ENCODE results near the gene ALAS2.

The ALAS2 gene

DNA sequence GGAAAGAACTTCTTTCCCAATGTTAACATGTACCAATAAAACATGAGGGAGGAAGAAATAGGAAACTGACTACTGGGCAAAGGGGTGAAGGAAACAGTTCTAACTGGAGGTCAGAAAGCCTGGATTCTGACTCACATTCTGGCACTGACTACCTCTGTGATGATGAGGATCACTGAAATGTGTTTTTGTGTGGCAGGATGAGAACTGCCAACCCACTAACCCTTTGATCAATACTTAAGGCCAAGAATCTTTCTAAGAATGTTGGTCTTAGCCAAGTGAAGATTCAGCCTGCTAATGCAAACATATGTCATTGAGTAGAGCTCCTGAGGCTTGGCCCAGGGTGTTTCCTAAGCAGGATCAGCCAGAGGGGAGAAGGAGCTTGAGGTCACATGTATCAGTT is 4.6 kb downstream of the ALAS2 start:
- no peaks in the 10 kb centered on the region for H3K4me1 Mint-ChIP-seq (ENCODE audit: low read depth)
- no peak for DNase-seq
- H3K27me3 Mint-ChIP-seq = peaks cover 15% of the 10 kb centered on the region
- H3K36me3 Mint-ChIP-seq (ENCODE audit: low read depth) = no peaks in the 10 kb centered on the region
- H3K27ac Mint-ChIP-seq = no peak overlapping the region
- no peak overlapping the region for H3K4me3 Mint-ChIP-seq
- no peaks in the 10 kb centered on the region for H3K9me3 Mint-ChIP-seq

DNA sequence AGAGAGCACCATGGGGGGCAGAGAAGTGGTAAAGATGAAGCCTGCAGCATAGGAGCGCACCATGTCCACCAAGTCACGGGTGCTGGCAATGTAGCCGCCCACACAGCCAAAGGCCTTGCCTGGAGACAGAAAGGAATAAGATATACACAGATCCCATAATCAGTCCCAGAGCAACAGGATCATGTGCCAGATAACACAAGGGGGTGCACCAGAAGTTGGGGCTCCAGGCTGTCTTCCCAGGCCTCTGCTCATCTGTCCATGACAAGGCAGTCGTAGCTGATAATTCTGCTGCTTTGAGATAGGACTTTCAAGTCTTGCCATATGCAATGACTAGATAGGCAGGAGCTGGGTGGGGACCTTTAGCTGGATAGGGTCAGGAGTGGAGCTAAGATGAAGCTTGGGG is 15.9 kb downstream of the ALAS2 start:
- Mint-ChIP-seq H3K27me3 (peaks cover 9% of the 10 kb centered on the region), H3K4me3 (no peak overlapping the region), H3K9me3 (no peaks in the 10 kb centered on the region), H3K4me1 (ENCODE audit: low read depth) (no peaks in the 10 kb centered on the region), H3K36me3 (ENCODE audit: low read depth) (no peaks in the 10 kb centered on the region), H3K27ac (no peak overlapping the region)
- no peak for DNase-seq

DNA sequence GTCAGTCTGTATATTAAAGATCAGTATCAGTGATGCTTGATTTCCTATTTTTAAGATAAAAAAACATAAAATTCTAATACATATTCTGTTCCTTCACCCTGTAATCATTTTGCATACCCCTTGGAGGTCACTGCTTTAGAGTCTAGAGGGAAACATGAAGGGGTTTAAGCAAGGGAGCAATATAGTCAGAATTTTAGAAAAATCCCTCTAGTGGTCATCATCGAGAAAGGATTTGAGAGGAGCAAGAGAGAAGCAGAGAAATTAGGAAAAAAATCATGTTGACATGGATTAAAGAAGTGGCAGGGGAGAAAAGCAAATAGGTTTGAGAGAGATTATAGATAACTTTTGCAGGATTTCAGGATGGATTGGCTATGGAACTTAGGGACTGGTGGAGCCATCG is 19.5 kb downstream of the ALAS2 start:
- peaks cover 11% of the 10 kb centered on the region for H3K36me3 Mint-ChIP-seq (ENCODE audit: low read depth)
- H3K4me1 Mint-ChIP-seq (ENCODE audit: low read depth) = peaks cover 13% of the 10 kb centered on the region
- no peak overlapping the region for H3K27ac Mint-ChIP-seq
- H3K4me3 Mint-ChIP-seq = no peak overlapping the region
- no peak for DNase-seq
- peaks cover 22% of the 10 kb centered on the region for H3K27me3 Mint-ChIP-seq
- no peaks in the 10 kb centered on the region for H3K9me3 Mint-ChIP-seq

DNA sequence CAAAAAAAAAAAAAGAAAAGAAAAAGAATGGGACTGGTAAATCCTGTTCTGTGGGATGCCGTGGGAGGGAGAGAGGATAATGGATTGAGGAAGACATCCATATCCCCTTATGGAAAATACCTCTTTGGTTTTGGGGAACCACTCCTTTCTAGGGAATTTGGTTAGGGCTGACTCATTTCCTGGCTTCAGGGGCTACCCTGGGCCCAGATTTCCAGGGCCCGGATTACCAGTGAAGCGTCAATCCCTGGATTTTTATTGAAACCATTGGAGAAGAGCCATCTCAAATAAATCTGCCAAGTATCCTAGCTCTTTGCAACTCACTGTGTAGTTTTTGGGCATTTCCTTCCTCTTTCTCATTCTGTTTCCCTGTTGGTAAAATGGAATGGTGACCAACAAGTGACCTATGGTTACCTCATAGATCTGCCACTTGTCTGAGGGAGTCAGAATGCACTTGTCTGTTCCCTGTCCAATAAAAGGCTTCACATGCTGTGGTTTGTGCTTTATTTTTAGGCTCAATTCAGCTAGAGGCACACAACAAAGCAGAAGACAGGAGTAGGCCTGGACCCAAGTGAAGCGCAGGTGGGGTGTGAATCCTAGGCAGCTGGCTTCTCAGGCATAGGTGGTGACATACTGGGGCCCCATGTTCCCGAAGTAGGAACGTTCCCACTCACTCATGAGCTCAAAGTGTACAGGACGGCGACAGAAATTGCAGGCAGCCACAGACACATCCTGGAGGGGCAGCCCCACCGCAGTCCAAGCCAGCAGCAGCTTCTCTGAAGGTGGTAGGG is 22.0 kb downstream of the ALAS2 start:
- DNase-seq = no peak
- no peak overlapping the region for H3K4me3 Mint-ChIP-seq

DNA sequence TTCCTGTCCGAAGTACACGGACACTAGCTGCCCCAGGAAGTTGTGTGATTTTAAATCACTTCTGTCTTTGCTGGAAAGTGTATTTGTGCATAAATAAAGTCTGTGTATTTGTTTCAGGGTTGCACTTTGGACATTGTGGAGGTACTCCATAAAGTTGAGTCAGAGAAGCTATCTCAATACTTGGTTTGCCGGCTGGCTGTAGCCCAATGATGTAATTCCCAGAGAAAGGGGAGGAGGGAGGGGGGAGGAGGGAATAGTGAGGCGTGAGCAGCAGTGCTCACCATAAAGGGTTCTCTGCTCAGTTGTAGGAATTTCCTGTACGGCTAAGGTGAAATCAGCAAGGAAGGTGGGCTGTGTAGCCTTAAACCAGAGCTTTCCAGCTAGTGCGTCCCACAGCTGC is 23.1 kb downstream of the ALAS2 start:
- Mint-ChIP-seq H3K4me3 (no peak overlapping the region), H3K27me3 (peaks cover 18% of the 10 kb centered on the region), H3K9me3 (no peaks in the 10 kb centered on the region), H3K4me1 (ENCODE audit: low read depth) (peaks cover 18% of the 10 kb centered on the region), H3K27ac (no peak overlapping the region), H3K36me3 (ENCODE audit: low read depth) (peaks cover 46% of the 10 kb centered on the region)
- DNase-seq = no peak

More for the DNA sequence above, 22.0 kb downstream of the ALAS2 start:
- Mint-ChIP-seq H3K4me1 (ENCODE audit: low read depth) (peaks cover 16% of the 10 kb centered on the region), H3K9me3 (no peaks in the 10 kb centered on the region), H3K27me3 (peaks cover 18% of the 10 kb centered on the region), H3K36me3 (ENCODE audit: low read depth) (peaks cover 36% of the 10 kb centered on the region), H3K27ac (no peak overlapping the region)

DNA sequence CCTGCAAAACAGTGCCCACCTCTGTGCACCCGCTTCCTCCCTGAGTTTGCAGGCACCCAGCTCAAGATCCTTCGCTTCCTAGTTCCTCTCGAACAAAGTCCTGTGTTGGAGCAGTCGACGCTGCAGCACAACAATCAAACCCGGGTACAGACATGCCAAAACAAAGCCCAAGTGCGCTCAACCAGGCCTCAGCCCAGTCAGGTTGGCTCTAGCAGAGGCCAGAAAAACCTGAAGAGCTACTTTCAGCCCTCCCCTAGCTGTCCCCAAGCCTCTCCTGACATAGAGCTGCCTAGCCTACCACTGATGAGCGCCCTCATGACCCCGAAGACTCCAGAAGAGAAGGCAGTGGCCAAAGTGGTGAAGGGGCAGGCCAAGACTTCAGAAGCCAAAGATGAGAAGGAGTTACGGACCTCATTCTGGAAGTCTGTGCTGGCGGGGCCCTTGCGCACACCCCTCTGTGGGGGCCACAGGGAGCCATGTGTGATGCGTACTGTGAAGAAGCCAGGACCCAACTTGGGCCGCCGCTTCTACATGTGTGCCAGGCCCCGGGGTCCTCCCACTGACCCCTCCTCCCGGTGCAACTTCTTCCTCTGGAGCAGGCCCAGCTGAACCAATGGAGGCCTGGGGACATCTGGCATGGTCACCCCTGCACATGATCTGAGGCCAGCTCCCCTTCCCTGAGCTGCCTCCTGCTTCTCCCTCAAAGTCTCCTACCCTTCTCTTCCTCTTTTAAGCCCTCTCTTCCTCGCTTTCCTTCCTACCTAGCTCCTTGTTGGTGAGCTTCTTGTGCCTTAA is 23.8 kb downstream of the ALAS2 start:
- H3K4me3 Mint-ChIP-seq = no peak overlapping the region
- no peaks in the 10 kb centered on the region for H3K9me3 Mint-ChIP-seq
- H3K27me3 Mint-ChIP-seq = peaks cover 18% of the 10 kb centered on the region
- peaks cover 23% of the 10 kb centered on the region for H3K4me1 Mint-ChIP-seq (ENCODE audit: low read depth)
- peaks cover 52% of the 10 kb centered on the region for H3K36me3 Mint-ChIP-seq (ENCODE audit: low read depth)
- no peak for DNase-seq
- no peak overlapping the region for H3K27ac Mint-ChIP-seq

GRCh38 chrX:55005256-55005655 is 25.5 kb downstream of the ALAS2 start:
- Mint-ChIP-seq H3K9me3 (no peaks in the 10 kb centered on the region), H3K4me3 (no peak overlapping the region), H3K27ac (no peak overlapping the region), H3K4me1 (ENCODE audit: low read depth) (peaks cover 27% of the 10 kb centered on the region), H3K36me3 (ENCODE audit: low read depth) (peaks cover 66% of the 10 kb centered on the region), H3K27me3 (peaks cover 18% of the 10 kb centered on the region)
- DNase-seq = no peak

DNA sequence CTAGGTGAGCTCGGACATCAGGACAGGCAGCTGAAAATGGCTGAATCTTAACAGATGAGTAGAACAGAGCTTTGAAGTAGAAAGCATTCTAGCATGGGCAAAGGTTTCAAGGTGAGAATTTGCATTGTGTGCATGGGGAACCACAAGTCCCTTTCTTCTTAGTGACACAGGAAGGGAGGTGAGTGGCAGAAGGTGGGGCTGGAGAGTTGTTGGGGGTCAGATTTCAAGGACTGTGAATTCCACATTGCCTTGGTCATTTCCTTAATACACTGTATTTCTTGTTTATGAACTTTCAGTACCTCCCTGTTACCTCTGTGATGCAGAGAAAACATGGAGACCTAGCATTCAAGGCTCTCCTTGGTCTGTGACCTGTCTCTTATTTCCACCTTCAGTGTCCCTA is 26.5 kb downstream of the ALAS2 start:
- no peak for DNase-seq
- no peak overlapping the region for H3K4me3 Mint-ChIP-seq
- no peaks in the 10 kb centered on the region for H3K9me3 Mint-ChIP-seq
- peaks cover 68% of the 10 kb centered on the region for H3K36me3 Mint-ChIP-seq (ENCODE audit: low read depth)
- peaks cover 29% of the 10 kb centered on the region for H3K4me1 Mint-ChIP-seq (ENCODE audit: low read depth)
- no peak overlapping the region for H3K27ac Mint-ChIP-seq
- H3K27me3 Mint-ChIP-seq = peaks cover 18% of the 10 kb centered on the region

- peak; percentile 87 for DNase-seq
- peaks cover 43% of the 10 kb centered on the region for H3K36me3 Mint-ChIP-seq (ENCODE audit: low read depth)
- no peaks in the 10 kb centered on the region for H3K9me3 Mint-ChIP-seq
- peaks cover 15% of the 10 kb centered on the region for H3K4me1 Mint-ChIP-seq (ENCODE audit: low read depth)
- no peaks in the 10 kb centered on the region for H3K27me3 Mint-ChIP-seq
- H3K4me3 Mint-ChIP-seq = peak within 1 kb of the TSS; percentile 89
- peak within 1 kb of the TSS; percentile 93 for H3K27ac Mint-ChIP-seq
Measured at GRCh38 chrX:54999717-55000598, 30.8 kb downstream of the ALAS2 start, which contains the start of gene APEX2. Gene APEX2 (plus strand): TSS chrX:55000363. CDS start chrX:55000423, 60 bp downstream.

DNA sequence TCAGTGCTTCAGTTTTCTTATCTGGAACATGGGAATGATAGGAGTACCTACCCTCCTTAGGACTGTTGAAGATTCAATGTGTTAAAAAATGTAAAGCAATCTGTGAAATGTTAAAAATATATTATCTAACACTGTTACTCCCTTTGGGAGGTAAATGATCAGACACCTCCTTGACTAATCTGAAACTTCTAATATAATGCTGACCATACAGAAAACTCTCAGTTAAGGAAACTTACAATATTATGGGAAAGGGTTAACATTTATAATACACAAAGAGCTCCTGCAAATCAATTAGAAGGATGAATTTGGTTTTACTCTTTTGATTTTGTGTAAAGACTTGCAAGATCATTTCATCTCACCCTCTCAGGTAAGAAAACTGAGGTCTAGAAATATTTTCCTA is 35.2 kb downstream of the ALAS2 start:
- peaks cover 21% of the 10 kb centered on the region for H3K27me3 Mint-ChIP-seq
- no peaks in the 10 kb centered on the region for H3K9me3 Mint-ChIP-seq
- no peak for DNase-seq
- H3K4me3 Mint-ChIP-seq = no peak overlapping the region
- H3K4me1 Mint-ChIP-seq (ENCODE audit: low read depth) = peaks cover 2% of the 10 kb centered on the region
- H3K27ac Mint-ChIP-seq = no peak overlapping the region
- peaks cover 5% of the 10 kb centered on the region for H3K36me3 Mint-ChIP-seq (ENCODE audit: low read depth)

- H3K27ac Mint-ChIP-seq = no peak overlapping the region
- peaks cover 2% of the 10 kb centered on the region for H3K4me1 Mint-ChIP-seq (ENCODE audit: low read depth)
- H3K4me3 Mint-ChIP-seq = no peak overlapping the region
- DNase-seq = no peak
- no peaks in the 10 kb centered on the region for H3K36me3 Mint-ChIP-seq (ENCODE audit: low read depth)
- no peaks in the 10 kb centered on the region for H3K9me3 Mint-ChIP-seq
- H3K27me3 Mint-ChIP-seq = peaks cover 21% of the 10 kb centered on the region
Measured at GRCh38 chrX:54994668-54995351, 36.0 kb downstream of the ALAS2 start.

- H3K27me3 Mint-ChIP-seq = peaks cover 25% of the 10 kb centered on the region
- H3K4me1 Mint-ChIP-seq (ENCODE audit: low read depth) = no peaks in the 10 kb centered on the region
- H3K4me3 Mint-ChIP-seq = no peak within 1 kb of the TSS
- no peaks in the 10 kb centered on the region for H3K36me3 Mint-ChIP-seq (ENCODE audit: low read depth)
- DNase-seq = no peak
- H3K9me3 Mint-ChIP-seq = no peaks in the 10 kb centered on the region
- no peak within 1 kb of the TSS for H3K27ac Mint-ChIP-seq
Measured at GRCh38 chrX:54994099-54994498, 36.7 kb downstream of the ALAS2 start, which contains the start of gene PFKFB1. Gene PFKFB1 (minus strand): TSS chrX:54994188. CDS start chrX:54994007, 181 bp downstream.

DNA sequence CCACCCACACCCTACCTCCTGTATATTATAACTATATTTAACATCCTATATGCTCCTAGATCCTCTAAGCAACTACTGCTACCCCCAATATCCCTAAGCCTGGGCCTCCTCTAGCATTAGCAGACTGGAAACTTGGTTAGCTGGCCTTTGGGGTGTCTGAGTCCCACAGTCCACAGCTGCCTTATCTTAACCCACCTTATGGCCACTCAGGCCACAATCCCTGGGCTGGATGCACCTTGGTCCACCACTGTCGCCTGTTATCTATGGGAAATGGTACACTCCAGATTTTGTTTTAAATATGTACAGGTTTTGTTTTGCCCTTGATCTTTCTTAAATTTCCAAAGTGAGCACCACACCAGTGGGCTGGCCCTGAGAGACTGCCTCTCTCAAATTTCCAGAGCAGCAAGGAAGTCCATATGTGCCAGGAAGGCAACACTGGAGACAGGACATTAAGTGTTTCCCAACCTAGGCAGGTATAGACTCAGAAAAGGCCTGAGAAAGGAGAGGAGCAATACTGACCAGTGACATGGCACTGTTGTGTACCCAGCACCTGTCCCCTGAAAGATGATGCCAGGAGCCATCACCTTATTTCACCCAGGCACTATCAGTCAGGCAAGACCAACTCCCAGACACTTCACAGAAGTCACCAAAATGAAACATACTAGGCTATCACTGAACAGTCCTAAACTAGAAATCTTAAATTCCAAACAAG is 37.7 kb downstream of the ALAS2 start:
- H3K36me3 Mint-ChIP-seq (ENCODE audit: low read depth) = no peaks in the 10 kb centered on the region
- H3K4me1 Mint-ChIP-seq (ENCODE audit: low read depth) = no peaks in the 10 kb centered on the region
- H3K27ac Mint-ChIP-seq = no peak overlapping the region
- no peaks in the 10 kb centered on the region for H3K9me3 Mint-ChIP-seq
- no peak for DNase-seq
- H3K4me3 Mint-ChIP-seq = no peak overlapping the region
- H3K27me3 Mint-ChIP-seq = peaks cover 25% of the 10 kb centered on the region

Measured in activated T-cell treated with anti-CD3 and anti-CD28 coated beads, Interleukin-2, amount 50 U/mL, for 24 hours (primary cell).